Gastroesophageal sphincter (tissue), 3 donors: ENCODE measurements around the gene WDR54.
A peak's percentile ranks its signal among the peaks of the same experiment; 100 is the strongest.

Experiments
- CTCF ChIP-seq, 4 experiments: fragments of 200-600 bp in 2 of 4; fragments of 450-650 bp in 2 of 4; sonication (generic) in 1 of 4; IDR thresholded peaks; one replicate each; pipeline ENCODE4 v1.5.1; 2017 to 2019; ENCODE audit warnings: antibody characterized with exemption in 4 of 4, mild to moderate bottlenecking in 2 of 4, moderate library complexity in 2 of 4
- EP300 ChIP-seq: sonication (generic); formaldehyde crosslinking; IDR thresholded peaks from one replicate; pipeline ENCODE4 v1.6.1; 2017; ENCODE audit warnings: antibody characterized with exemption, mild to moderate bottlenecking
- POLR2AphosphoS5 ChIP-seq: sonication (generic); formaldehyde crosslinking; IDR thresholded peaks from one replicate; pipeline ENCODE4 v1.6.1; 2017; ENCODE audit warnings: antibody characterized with exemption

GRCh38 chr2:74472086-74472944 lies 50.8 kb downstream of the WDR54 start, which contains the start of gene MRPL53:
- TF ChIP-seq CTCF (IDR thresholded peaks at IDR 0.05) (peak in 1 of 4 experiments; percentile 11), POLR2AphosphoS5 (peak; percentile 96), EP300 (no peak)
